ENCODE measurements around the gene TMEM250.

Gene TMEM250

GRCh38 chr9:136082496-136083361, 35.9 kb downstream of the TMEM250 start:
- DNase-seq (ENCODE audit: low spot score): no peak

DNA sequence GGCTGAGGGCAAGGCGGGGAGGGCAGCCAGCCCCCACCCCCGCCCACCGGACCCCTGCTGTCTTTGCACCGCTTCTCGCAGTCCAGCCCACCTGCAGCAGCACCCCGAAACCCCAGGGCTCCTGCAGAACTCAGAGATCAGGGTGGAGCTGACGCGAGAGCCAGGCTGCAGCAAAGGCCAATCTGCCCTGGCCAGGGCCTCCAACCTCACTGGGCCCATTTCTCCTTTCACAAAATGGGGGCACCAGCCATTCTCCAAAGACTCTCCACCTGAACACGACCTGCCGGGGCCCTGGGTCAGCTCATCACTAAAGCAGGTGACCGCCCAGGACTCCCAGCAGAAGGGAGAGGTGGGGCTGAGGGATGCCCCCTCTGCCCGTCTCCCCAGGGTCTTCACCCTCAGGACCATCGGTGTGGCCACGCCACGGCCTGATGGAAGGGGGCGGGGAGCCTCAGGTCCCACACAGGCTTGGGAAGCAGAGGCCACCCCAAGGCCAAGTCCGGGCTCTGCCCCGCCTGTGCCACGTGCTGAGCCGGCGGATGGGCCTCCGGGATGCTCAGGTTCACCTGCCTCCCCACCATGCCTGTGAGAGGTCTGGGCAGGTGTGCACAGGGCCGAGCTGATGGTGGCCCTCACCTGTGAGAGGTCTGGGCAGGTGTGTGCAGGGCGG, 36.7 kb downstream of the TMEM250 start:
- DNase-seq (ENCODE audit: low spot score): no peak

GRCh38 chr9:136081113-136081825, 37.4 kb downstream of the TMEM250 start:
- DNase-seq (ENCODE audit: low spot score): no peak

DNA sequence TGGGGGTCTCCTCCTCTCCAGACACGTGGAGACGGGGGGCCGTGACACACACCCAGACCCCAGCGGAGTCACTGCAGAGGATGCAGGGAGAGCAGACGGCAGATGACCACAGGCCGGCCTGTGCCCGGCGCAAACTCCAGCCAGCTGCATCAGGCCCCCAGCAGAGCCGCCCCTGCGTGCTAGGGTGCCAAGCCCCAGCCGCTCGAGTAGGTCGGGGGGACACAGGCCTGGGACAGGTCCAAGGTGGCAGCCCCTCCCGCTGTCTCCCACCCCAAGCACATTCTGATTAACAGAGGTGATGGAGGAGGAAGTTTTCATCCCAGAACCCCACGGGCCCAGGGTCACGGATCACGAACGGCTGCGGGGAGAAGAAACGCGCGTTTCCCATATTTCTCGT, 38.0 kb downstream of the TMEM250 start:
- DNase-seq (ENCODE audit: low spot score): no peak

GRCh38 chr9:136079916-136080246, 38.8 kb downstream of the TMEM250 start:
- no peak for DNase-seq (ENCODE audit: low spot score)

- no peak for DNase-seq (ENCODE audit: low spot score)
Observed at GRCh38 chr9:136079211-136079915, 39.3 kb downstream of the TMEM250 start.

- DNase-seq (ENCODE audit: low spot score): no peak
Observed at GRCh38 chr9:136078498-136079011, 40.1 kb downstream of the TMEM250 start.

GRCh38 chr9:136078024-136078423, 40.7 kb downstream of the TMEM250 start:
- no peak for DNase-seq (ENCODE audit: low spot score)

- no peak for DNase-seq (ENCODE audit: low spot score)
Observed at GRCh38 chr9:136077491-136077890, 41.2 kb downstream of the TMEM250 start.

DNA sequence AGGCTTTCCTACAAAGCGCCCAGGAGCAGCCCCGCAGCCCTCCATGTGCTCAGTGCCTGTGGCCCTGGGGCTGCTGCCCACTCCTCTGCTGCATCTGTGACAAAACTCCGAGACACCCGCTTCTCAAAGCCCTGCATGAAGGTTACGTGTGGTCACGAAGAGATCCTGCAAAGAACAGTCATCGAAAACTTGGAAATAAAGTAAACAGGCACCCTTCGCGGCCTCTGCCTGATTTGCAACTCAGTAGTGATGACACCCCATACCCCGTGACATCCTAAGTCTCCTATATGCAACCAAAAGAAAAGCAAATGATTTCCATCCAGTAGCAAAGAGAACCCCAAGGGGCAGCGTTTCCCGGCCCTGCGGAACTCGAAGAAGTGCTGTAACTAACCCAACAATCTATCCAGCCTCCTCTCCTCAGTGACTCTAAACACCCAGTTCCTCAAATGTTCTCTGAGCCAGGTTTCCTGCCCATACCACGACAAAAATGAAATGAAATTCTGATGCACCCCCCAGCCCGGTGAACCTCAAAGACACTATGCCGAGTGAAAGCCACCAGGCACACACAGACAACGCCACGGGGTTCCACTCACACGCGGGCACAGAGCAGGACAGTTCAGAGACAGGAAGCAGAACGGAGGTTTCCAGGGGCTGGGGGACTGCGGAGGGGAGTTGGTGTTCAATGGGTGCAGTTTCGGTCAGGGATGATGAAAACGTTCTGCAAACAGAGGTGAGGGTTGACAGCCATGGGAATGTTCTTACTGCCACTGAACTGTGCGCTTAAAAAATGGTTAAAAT, 42.6 kb downstream of the TMEM250 start:
- no peak for DNase-seq (ENCODE audit: low spot score)

- no peak for DNase-seq (ENCODE audit: low spot score)
Observed at GRCh38 chr9:136075134-136075841, 43.4 kb downstream of the TMEM250 start.

DNA sequence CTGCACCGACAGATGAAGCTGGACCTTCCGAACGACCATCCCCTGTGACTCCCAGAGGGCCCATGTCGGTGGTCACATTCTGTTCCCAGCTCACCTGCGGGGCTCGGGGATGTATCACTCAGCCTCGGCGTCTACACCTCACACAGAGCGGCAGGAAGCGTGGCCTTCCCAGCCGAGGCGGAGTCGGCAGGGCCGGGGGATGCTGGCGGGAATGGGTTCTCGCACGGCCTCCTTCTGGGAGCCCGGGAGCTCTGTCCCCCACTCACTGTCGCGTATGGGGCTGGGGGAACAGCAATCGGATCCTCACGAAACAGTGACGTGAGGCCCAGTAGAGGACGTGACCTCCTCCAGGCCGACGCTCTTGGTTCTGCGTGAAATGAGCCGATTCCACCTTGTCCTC, 44.0 kb downstream of the TMEM250 start:
- DNase-seq (ENCODE audit: low spot score): no peak

Data from HuH-7 (cell line).